GM18909 (cell line): Measurements from ENCODE around the gene DCAF10.
"Not testable (repeated sequence)": the region's sequence is repeated elsewhere in the genome, so short reads cannot be mapped to it uniquely, and the experiment has no call there.

Experiments used
- ATAC-seq: cut with Tn5 transposase; IDR thresholded peaks from one replicate; pipeline ENCODE4 v1.9.1; 2021; ENCODE audit warnings: mild to moderate bottlenecking; ENCODE audit not compliant: unreplicated experiment, poor library complexity

DCAF10 gene, protein sequence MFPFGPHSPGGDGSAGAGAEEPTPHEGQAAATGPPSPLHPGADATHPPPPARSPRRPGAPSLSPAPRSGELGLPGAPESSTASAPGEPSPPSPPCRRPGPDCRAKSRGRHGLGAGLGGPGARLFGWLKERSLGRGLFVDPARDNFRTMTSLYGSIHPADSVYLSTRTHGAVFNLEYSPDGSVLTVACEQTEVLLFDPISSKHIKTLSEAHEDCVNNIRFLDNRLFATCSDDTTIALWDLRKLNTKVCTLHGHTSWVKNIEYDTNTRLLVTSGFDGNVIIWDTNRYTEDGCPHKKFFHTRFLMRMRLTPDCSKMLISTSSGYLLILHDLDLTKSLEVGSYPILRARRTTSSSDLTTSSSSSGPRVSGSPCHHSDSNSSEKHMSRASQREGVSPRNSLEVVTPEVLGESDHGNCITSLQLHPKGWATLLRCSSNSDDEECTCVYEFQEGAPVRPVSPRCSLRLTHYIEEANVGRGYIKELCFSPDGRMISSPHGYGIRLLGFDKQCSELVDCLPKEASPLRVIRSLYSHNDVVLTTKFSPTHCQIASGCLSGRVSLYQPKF

DNA sequence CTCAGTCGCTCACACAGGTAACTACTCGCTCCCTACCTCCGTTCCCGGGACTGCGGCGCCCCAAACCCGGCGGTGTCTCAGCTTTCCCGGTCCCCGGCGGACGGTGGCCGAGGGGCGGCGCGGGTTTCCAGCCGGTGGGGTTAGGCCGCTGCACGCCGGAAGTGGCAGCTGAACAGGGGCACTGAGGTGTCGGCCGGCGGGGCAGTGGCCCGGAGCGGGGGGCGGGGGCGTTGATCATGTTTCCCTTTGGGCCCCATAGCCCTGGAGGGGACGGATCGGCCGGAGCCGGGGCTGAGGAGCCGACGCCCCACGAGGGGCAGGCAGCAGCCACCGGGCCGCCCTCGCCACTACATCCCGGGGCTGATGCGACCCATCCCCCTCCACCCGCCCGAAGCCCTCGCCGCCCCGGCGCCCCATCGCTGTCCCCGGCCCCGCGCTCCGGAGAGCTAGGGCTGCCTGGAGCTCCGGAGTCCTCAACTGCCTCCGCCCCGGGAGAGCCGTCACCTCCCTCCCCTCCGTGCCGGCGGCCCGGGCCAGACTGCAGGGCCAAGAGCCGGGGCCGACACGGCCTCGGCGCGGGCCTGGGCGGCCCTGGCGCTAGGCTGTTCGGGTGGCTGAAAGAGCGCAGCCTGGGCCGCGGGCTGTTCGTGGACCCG lies at the start of gene DCAF10:
DCAF10 (plus strand) TSS at position 167 of the 656 bp plus-strand sequence; CDS start at position 237, 70 bp downstream.
- ATAC-seq = peak; percentile 74

DNA sequence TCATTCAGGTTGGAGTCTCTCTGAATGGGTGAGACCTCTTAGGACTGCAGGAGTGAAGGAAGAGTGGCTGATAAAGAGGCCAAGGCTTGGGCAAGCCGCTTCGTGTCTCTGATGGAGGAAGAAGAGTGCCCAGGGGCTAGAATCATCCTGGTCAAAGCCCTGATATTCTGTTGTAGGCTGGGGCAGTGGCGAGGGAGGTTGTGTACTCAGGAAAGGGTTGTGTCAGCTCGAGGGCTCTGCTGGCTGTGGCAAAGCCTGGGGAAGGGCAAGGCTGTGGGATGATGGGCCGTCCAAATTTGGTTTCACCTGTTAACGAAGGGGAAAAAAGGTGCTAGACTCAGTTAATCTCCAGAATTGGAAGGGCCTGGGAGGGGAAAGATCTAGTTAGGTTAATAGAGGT lies 49.4 kb upstream of the DCAF10 start:
- no peak for ATAC-seq

DNA sequence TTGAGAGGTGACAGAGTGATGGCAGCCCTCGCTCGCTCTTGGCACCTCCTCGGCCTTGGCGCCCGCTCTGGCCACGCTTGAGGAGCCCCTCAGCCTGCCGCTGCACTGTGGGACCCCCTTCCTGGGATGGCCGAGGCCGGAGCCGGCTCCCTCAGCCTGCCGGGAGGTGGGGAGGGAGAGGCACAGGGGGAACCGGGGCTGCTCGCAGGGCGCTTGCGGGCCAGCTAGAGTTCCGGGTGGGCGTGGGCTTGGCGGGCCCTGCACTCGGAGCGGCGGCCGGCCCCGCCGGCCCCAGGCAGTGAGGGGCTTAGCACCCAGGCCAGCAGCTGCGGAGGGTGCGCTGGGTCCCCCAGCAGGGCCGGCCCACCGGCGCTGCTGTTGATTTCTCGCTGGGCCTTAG lies 48.9 kb upstream of the DCAF10 start:
- not testable (repeated sequence) for ATAC-seq

- ATAC-seq = not testable (repeated sequence)
Observed at GRCh38 chr9:37752112-37752511, 48.5 kb upstream of the DCAF10 start.

GRCh38 chr9:37752642-37753488 lies 47.7 kb upstream of the DCAF10 start:
- no peak for ATAC-seq

GRCh38 chr9:37753489-37754190 lies 47.0 kb upstream of the DCAF10 start, which contains the start of gene TRMT10B:
TSS of gene TRMT10B (plus strand) at chr9:37753805. CDS start at chr9:37761932, 8,127 bp downstream.
- ATAC-seq = peak; percentile 87

- no peak for ATAC-seq
Observed at GRCh38 chr9:37758747-37759146, 41.9 kb upstream of the DCAF10 start.

- no peak for ATAC-seq
Observed at GRCh38 chr9:37760416-37761161, 40.0 kb upstream of the DCAF10 start.

DNA sequence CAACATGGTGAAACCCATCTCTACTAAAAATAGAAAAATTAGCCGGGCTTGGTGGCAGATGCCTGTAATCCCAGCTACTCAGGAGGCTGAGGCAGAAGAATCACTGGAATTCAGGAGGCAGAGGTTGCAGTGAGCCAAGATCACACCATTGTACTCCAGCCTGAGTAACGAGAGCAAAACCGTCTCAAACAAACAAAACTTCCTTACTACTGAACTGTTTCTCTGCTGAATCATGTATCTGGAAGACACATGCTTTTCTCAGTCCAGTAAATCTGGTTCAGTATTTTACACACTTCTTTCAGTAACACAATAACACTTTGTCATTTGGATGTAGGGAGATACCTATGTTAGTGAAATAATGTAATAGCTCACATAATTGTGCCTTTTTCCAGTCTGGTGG lies 39.1 kb upstream of the DCAF10 start:
- no peak for ATAC-seq

GRCh38 chr9:37765263-37765662 lies 35.3 kb upstream of the DCAF10 start:
- ATAC-seq = not testable (repeated sequence)

GRCh38 chr9:37769306-37769705 lies 31.3 kb upstream of the DCAF10 start:
- ATAC-seq = no peak

DNA sequence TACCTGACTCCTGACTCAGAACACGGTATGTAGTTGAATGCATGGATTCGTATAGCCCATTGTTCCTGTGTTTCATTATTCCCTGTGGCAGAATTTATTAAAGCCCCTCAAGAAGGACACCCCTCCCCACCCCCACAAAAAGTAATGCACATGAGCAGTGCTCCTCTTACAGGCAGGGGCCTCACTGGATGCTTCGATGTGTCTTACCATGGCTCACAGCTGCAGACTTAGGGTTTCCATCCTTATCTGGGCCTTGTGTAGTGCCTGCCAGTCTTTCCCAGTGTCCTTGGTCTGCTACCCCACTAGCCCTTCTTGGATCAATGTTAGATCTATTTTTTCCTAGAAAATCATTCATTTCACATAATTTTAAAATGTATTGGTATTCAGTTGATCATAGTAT lies 30.6 kb upstream of the DCAF10 start:
- no peak for ATAC-seq

DNA sequence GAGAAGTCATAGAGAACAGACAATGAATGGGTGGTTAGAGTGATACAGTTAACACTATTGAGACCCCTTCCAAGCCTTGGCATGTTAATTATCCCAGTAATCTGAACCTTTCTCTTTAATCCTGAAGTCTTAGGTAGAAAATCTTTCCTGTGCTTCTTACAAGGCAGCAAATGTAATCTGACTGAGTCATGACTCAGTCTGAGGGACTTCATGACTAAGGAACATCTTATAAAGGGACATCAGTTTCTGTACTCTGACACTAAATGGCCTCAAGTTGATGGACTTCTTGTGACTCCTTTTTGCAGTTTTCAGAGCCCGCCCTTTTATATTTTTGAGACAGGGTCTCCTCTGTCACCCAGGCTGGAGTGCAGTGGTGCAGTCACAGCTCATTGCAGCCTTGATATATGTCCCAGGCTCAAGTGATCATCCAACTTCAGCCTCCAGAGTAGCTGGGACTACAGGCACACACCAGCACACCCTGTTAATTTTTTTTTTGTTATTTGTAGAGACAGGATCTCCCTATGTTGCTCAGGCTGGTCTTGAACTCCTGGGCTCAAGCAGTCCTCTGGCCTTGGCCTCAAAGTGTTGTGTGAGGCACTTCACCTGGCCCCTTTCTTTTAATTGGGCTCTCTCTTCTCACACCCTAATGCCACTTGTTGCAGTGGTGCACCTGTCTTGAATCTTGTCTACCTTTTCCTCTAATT lies 25.2 kb upstream of the DCAF10 start:
- ATAC-seq = no peak

GRCh38 chr9:37776328-37776727 lies 24.3 kb upstream of the DCAF10 start:
- ATAC-seq = no peak

- no peak for ATAC-seq
Observed at GRCh38 chr9:37778534-37778933, 22.1 kb upstream of the DCAF10 start.

GRCh38 chr9:37784291-37784615 lies 16.3 kb upstream of the DCAF10 start:
- ATAC-seq = no peak

- ATAC-seq = peak; percentile 96
Observed at GRCh38 chr9:37784616-37785483, 15.7 kb upstream of the DCAF10 start, which contains the start of gene EXOSC3. TSS of gene EXOSC3 (minus strand) at chr9:37785064. CDS start at chr9:37785044, 20 bp downstream.

GRCh38 chr9:37787059-37787458 lies 13.5 kb upstream of the DCAF10 start:
- ATAC-seq = no peak
